Dermis microvascular lymphatic vessel endothelial cell (primary cell): ENCODE results near the gene ENG. TPM values are rescaled to one million over a fixed set of nuclear protein-coding genes. Genes with fewer than 3 reads are reported as not detected.

Experiments
- DNase-seq, 2 donors: peaks; one replicate each; pipeline versions ENCODE4 v3.0.0 to v3.0.0-alpha.2; 2010; ENCODE audit warnings: low read depth in 2 of 2
- total RNA-seq: library from RNA; depleted of rRNA; stranded (reverse); fragments of >200 nt; gene quantifications from 2 replicates; pipeline ENCODE4 v1.2.1, GENCODE V29; 2014

The ENG gene
- total RNA-seq, 1 donor from 2014 or later = 30.0 TPM

GRCh38 chr9:127815512-127816361, 38.7 kb downstream of the ENG start:
- no peak for DNase-seq

GRCh38 chr9:127814619-127815511, 39.6 kb downstream of the ENG start:
- DNase-seq = no peak

GRCh38 chr9:127813686-127814226, 40.7 kb downstream of the ENG start:
- DNase-seq = peak; percentile 24 to 61

GRCh38 chr9:127812936-127813675, 41.4 kb downstream of the ENG start:
- DNase-seq = no peak

- no peak for DNase-seq
Observed at GRCh38 chr9:127812011-127812410, 42.4 kb downstream of the ENG start.

GRCh38 chr9:127810378-127811187, 43.9 kb downstream of the ENG start:
- DNase-seq = no peak

- peak in 1 of 2 donors; percentile 45 for DNase-seq
Observed at GRCh38 chr9:127809540-127810377, 44.7 kb downstream of the ENG start.

- no peak for DNase-seq
Observed at GRCh38 chr9:127809002-127809539, 45.4 kb downstream of the ENG start.

- DNase-seq = no peak
Observed at GRCh38 chr9:127808347-127809001, 46.0 kb downstream of the ENG start.

GRCh38 chr9:127806871-127807270, 47.6 kb downstream of the ENG start:
- no peak for DNase-seq

GRCh38 chr9:127805620-127806019, 48.8 kb downstream of the ENG start:
- DNase-seq = peak in 1 of 2 donors; percentile 75

- DNase-seq = peak in 1 of 2 donors; percentile 49
Observed at GRCh38 chr9:127803507-127804352, 50.7 kb downstream of the ENG start.

- peak; percentile 75 to 91 for DNase-seq
Observed at GRCh38 chr9:127802576-127803443, 51.6 kb downstream of the ENG start, which contains the start of gene FPGS. Gene FPGS (plus strand): TSS chr9:127802882. CDS start chr9:127802925, 43 bp downstream.

GRCh38 chr9:127801955-127802575, 52.4 kb downstream of the ENG start:
- no peak for DNase-seq

GRCh38 chr9:127796852-127797370, 57.5 kb downstream of the ENG start:
- DNase-seq = peak in 1 of 2 donors; percentile 43

GRCh38 chr9:127796225-127796813, 58.1 kb downstream of the ENG start:
- DNase-seq = no peak
